Endodermal cell (in vitro differentiated cells): Measurements from ENCODE around the gene GRB10. TPM values are rescaled to one million over a fixed set of nuclear protein-coding genes. Genes with fewer than 3 reads are reported as not detected.
"Not testable (repeated sequence)": the region's sequence is repeated elsewhere in the genome, so short reads cannot be mapped to it uniquely, and the experiment has no call there.

Source experiments
- DNase-seq: peaks from one replicate; pipeline ENCODE4 v3.0.0-alpha.2; 2017
- H3K27ac ChIP-seq: 2 replicates; pipeline ENCODE4 v1.5.1; 2013; ENCODE audit warnings: mild to moderate bottlenecking, low read depth, low read length, moderate library complexity
- H3K27me3 ChIP-seq: 2 replicates; pipeline ENCODE4 v1.6.1; 2013; ENCODE audit warnings: mild to moderate bottlenecking, low read length, moderate library complexity; ENCODE audit not compliant: insufficient read depth, control insufficient read depth, poor library complexity, severe bottlenecking
- H3K36me3 ChIP-seq: 2 replicates; pipeline ENCODE4 v1.7.0; 2013; ENCODE audit warnings: mild to moderate bottlenecking, low read length, moderate library complexity; ENCODE audit not compliant: control insufficient read depth, insufficient read depth
- H3K4me1 ChIP-seq: one replicate; pipeline ENCODE4 v1.7.0; 2013; ENCODE audit warnings: low read length; ENCODE audit not compliant: control insufficient read depth, insufficient read depth
- H3K4me3 ChIP-seq: 2 replicates; pipeline ENCODE4 v1.5.1; 2013; ENCODE audit warnings: mild to moderate bottlenecking, low read length, moderate library complexity
- H3K9ac ChIP-seq: 2 replicates; pipeline ENCODE4 v1.6.1; 2013; ENCODE audit warnings: mild to moderate bottlenecking, low read length, moderate library complexity; ENCODE audit not compliant: poor library complexity, severe bottlenecking; ENCODE audit errors: extremely low read depth
- H3K9me3 ChIP-seq: 2 replicates; pipeline ENCODE4 v1.6.1; 2013; ENCODE audit warnings: mild to moderate bottlenecking, low read length, moderate library complexity; ENCODE audit not compliant: control insufficient read depth
- H3K27ac Mint-ChIP-seq: 2 replicates; pipeline ENCODE4 v1.8.0; 2020; ENCODE audit warnings: mixed read lengths
- H3K27me3 Mint-ChIP-seq: 2 replicates; pipeline ENCODE4 v1.8.0; 2021; ENCODE audit warnings: mild to moderate bottlenecking, mixed read lengths; ENCODE audit not compliant: insufficient read depth
- H3K36me3 Mint-ChIP-seq: 2 replicates; pipeline ENCODE4 v1.8.0; 2020; ENCODE audit warnings: low read depth, mixed read lengths
- H3K4me1 Mint-ChIP-seq: 2 replicates; pipeline ENCODE4 v1.8.0; 2020; ENCODE audit warnings: mixed read lengths
- H3K4me3 Mint-ChIP-seq: 2 replicates; pipeline ENCODE4 v1.8.0; 2020; ENCODE audit warnings: mild to moderate bottlenecking, moderate library complexity, mixed read lengths
- H3K9me3 Mint-ChIP-seq: 2 replicates; pipeline ENCODE4 v1.8.0; 2020; ENCODE audit warnings: mild to moderate bottlenecking, mixed read lengths
- WGBS, 2 experiments: methylation state at CpG; one replicate each; pipeline versions ENCODE4 v1.1.5 to v1.1.7; 2013; ENCODE audit warnings: missing lambda C conversion rate in 2 of 2, mixed read lengths in 1 of 2; ENCODE audit not compliant: insufficient coverage in 1 of 2, insufficient read length in 1 of 2; 5-methylcytosine and 5-hydroxymethylcytosine counted together
- total RNA-seq, 2 donors: library from RNA; stranded (reverse); fragmentation: NEBNext Ultra II Directional in 1 of 2; extraction: Animal tissue kit (Norgen Biotek cat#: 25700) in 1 of 2; gene quantifications; 2 replicates in 1 of 2; 3 replicates in 1 of 2; pipeline ENCODE4 v1.2.1, GENCODE V29; 2021
- TF ChIP-seq, protein P1 (sequence below): fragments of 200-600 bp; sonication (generic); conservative IDR thresholded peaks from 2 replicates; pipeline ENCODE4 v1.5.0; 2021; ENCODE audit warnings: antibody characterized with exemption, mild to moderate bottlenecking

GRB10 gene
- total RNA-seq, 2 donors from 2014 or later: 71.9 to 97.5 TPM

DNA sequence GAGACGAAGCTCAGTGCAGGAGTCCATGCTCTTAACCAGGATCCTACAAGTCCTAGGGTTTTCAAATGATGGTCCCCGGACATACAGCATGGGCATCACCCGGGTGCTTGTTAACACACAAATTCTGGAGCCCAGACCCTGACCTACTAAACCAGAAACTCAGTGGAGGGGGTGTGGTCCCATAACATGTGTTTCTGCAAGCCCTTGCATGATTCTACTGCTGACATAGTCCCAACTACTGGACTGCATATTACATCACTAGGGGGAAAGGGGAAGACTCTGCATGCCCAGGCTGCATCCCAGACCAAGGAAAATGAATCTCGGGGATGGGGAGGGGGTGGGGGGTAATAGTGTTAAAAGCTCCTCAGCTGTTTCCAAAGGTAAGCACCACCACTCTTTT lies 40.3 kb downstream of the GRB10 start:
- no peak for DNase-seq
- TF ChIP-seq, protein P1, sequence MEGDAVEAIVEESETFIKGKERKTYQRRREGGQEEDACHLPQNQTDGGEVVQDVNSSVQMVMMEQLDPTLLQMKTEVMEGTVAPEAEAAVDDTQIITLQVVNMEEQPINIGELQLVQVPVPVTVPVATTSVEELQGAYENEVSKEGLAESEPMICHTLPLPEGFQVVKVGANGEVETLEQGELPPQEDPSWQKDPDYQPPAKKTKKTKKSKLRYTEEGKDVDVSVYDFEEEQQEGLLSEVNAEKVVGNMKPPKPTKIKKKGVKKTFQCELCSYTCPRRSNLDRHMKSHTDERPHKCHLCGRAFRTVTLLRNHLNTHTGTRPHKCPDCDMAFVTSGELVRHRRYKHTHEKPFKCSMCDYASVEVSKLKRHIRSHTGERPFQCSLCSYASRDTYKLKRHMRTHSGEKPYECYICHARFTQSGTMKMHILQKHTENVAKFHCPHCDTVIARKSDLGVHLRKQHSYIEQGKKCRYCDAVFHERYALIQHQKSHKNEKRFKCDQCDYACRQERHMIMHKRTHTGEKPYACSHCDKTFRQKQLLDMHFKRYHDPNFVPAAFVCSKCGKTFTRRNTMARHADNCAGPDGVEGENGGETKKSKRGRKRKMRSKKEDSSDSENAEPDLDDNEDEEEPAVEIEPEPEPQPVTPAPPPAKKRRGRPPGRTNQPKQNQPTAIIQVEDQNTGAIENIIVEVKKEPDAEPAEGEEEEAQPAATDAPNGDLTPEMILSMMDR: no peak
- Mint-ChIP-seq H3K4me3 (no peak overlapping the region), H3K27me3 (no peaks in the 10 kb centered on the region), H3K36me3 (peaks cover 16% of the 10 kb centered on the region), H3K27ac (no peak overlapping the region), H3K9me3 (no peaks in the 10 kb centered on the region), H3K4me1 (peaks cover 16% of the 10 kb centered on the region)
- Histone ChIP-seq H3K4me1 (peaks cover 6% of the 10 kb centered on the region), H3K36me3 (peaks cover 28% of the 10 kb centered on the region), H3K4me3 (no peak overlapping the region), H3K9ac (no peak overlapping the region), H3K27ac (no peak overlapping the region), H3K9me3 (no peaks in the 10 kb centered on the region), H3K27me3 (no peaks in the 10 kb centered on the region)
- 94 to 100% methylated on average over 3 to 4 of the region's 4 CpGs for WGBS, 2 experiments

DNA sequence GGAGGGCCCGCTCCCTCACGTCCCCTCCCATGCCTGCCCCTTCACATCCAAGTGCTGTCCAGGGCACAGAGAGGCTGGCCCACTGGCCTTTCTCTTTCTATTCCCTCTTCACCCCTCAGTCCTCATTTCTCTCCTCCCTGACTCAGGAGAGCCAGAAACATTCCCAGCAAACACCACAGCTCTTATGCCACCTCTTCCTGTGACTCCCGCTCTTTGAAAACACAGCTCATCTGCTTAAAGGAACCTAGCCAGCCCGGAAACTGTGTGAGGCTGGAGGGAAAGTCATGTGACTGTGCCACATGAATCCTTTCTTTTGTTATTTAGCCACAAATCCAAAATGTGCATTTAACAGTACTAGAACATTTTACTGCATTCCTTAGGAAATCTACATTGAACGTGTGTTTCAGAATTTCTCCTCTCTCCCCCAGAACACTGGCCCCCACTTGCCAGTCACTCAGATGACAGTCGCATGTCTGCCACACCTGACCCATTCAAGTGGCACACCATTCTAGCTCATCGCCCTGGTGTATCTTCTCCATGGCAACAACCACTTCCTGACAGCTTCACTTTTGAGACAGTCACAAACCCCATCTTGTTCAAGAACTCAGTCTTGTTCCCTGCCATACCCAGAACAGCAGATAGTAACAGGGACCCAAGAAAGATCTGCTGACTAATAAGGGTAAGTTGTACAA lies 42.8 kb downstream of the GRB10 start:
- TF ChIP-seq, protein P1: no peak
- no peak overlapping the region for H3K9ac ChIP-seq
- no peak overlapping the region for H3K27ac ChIP-seq
- H3K4me1 Mint-ChIP-seq: peaks cover 2% of the 10 kb centered on the region
- no peaks in the 10 kb centered on the region for H3K27me3 ChIP-seq
- no peaks in the 10 kb centered on the region for H3K9me3 Mint-ChIP-seq
- peaks cover 12% of the 10 kb centered on the region for H3K36me3 Mint-ChIP-seq
- no peak for DNase-seq
- H3K36me3 ChIP-seq: peaks cover 13% of the 10 kb centered on the region
- H3K4me3 ChIP-seq: no peak overlapping the region
- no peak overlapping the region for H3K27ac Mint-ChIP-seq
- no peaks in the 10 kb centered on the region for H3K4me1 ChIP-seq
- no peaks in the 10 kb centered on the region for H3K9me3 ChIP-seq
- 91 to 92% methylated on average over 2 to 7 of the region's 7 CpGs for WGBS, 2 experiments
- H3K27me3 Mint-ChIP-seq: no peaks in the 10 kb centered on the region
- no peak overlapping the region for H3K4me3 Mint-ChIP-seq

DNA sequence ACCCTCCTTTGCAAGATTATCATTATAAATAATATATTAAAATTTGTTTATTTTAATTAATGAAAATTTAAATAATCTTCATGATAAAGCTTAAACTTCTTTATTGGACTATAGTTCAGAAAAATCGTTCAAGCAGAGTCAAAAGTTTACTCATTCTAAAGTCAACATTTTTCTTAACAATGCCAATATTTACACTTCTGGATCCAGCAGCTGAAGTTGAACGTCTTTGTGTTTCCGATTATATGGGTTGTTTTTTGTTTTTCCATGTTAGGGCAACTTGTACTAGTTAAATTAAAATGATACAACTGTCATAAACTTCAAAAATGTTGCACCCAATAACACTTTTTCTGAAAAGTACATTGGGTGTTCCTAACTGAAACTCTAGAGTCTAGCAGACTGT lies 43.8 kb downstream of the GRB10 start:
- no peaks in the 10 kb centered on the region for H3K4me1 ChIP-seq
- H3K9ac ChIP-seq: no peak overlapping the region
- H3K9me3 Mint-ChIP-seq: no peaks in the 10 kb centered on the region
- H3K27ac Mint-ChIP-seq: no peak overlapping the region
- H3K36me3 Mint-ChIP-seq: peaks cover 9% of the 10 kb centered on the region
- no peak overlapping the region for H3K4me3 Mint-ChIP-seq
- H3K36me3 ChIP-seq: peaks cover 5% of the 10 kb centered on the region
- H3K9me3 ChIP-seq: no peaks in the 10 kb centered on the region
- TF ChIP-seq, protein P1: no peak
- H3K27me3 ChIP-seq: no peaks in the 10 kb centered on the region
- 67% methylated on average over 3 of the region's 3 CpGs; no CpG with 5 or more reads in 1 of the 2 experiments for WGBS, 2 experiments
- H3K4me1 Mint-ChIP-seq: peaks cover 6% of the 10 kb centered on the region
- H3K4me3 ChIP-seq: no peak overlapping the region
- DNase-seq: no peak
- H3K27ac ChIP-seq: no peak overlapping the region
- H3K27me3 Mint-ChIP-seq: no peaks in the 10 kb centered on the region

DNA sequence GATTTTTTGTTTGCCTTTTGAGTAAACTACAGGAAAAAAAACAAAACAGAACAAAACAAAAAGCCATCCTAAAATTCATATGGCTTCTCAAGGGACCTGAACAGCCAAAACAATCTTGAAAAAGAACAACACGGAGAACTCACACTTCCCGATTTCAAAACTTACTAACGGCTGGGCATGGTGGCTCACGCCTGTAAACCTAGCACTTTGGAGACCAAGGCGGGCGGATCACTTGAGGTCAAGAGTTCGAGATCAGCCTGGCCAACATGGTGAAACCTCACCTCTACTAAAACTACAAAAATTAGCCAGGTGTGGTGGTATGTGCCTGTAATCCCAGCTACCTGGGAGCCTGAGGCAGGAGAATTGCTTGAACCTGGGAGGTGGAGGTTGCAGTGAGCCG lies 46.9 kb downstream of the GRB10 start:
- peaks cover 18% of the 10 kb centered on the region for H3K36me3 ChIP-seq
- not testable (repeated sequence) for H3K27me3 ChIP-seq, H3K27me3 Mint-ChIP-seq, H3K27ac Mint-ChIP-seq, H3K4me1 ChIP-seq, H3K4me1 Mint-ChIP-seq, H3K9me3 ChIP-seq, H3K4me3 ChIP-seq, H3K27ac ChIP-seq, DNase-seq, H3K4me3 Mint-ChIP-seq, H3K9me3 Mint-ChIP-seq, H3K9ac ChIP-seq
- WGBS, 2 experiments: 83 to 97% methylated on average over 6 to 8 of the region's 8 CpGs
- H3K36me3 Mint-ChIP-seq: peaks cover 22% of the 10 kb centered on the region
